ENCODE measurements around the gene THRA. TPM values are rescaled to one million over a fixed set of nuclear protein-coding genes. Genes with fewer than 3 reads are reported as not detected.

Gene THRA
- total RNA-seq, 1 experiment from 2014 or later: 14.5 TPM

GRCh38 chr17:40087049-40087794, 24.5 kb downstream of the THRA start:
- ChIA-PET POLR2A (ENCODE audit: low non-redundant PET) (no interaction called here), CTCF (interaction anchor here (1.2 kb wide), 1 partner anchor 12 kb away, joined by 6 read pairs; no protein-coding TSS in a partner anchor)
- Histone ChIP-seq H3K27ac (ENCODE audit: low read depth, low read length, poor library complexity, severe bottlenecking) (no peak overlapping the region), H3K36me3 (ENCODE audit: insufficient read depth, low read length, poor library complexity, severe bottlenecking) (peaks cover 4% of the 10 kb centered on the region), H3K27me3 (replicated peaks; ENCODE audit: insufficient read depth, low read depth, low read length, poor library complexity) (no peaks in the 10 kb centered on the region), H3K4me1 (ENCODE audit: insufficient read depth, low read length, poor library complexity, severe bottlenecking) (no peaks in the 10 kb centered on the region), H3K4me3 (ENCODE audit: low read depth, low read length, poor library complexity, severe bottlenecking) (no peak overlapping the region), H3K9me3 (ENCODE audit: low read depth, low read length, poor library complexity, severe bottlenecking) (no peaks in the 10 kb centered on the region)
- TF ChIP-seq CTCF (conservative IDR thresholded peaks at IDR 0.05; ENCODE audit: low read depth, low read length) (no peak), EZH2 (IDR thresholded peaks at IDR 0.05; ENCODE audit: borderline replicate concordance, low read depth, low read length, poor library complexity, severe bottlenecking) (no peak)
- no peak for DNase-seq (ENCODE audit: low spot score)
- intact Hi-C loops (cut with micrococcal nuclease; ENCODE audit: unreplicated experiment): loop anchor here (10.0 kb wide), 1 partner anchor 52 kb away; no protein-coding TSS in a partner anchor
- BruUV-seq (replicated peaks): TSS peak; percentile 44

DNA sequence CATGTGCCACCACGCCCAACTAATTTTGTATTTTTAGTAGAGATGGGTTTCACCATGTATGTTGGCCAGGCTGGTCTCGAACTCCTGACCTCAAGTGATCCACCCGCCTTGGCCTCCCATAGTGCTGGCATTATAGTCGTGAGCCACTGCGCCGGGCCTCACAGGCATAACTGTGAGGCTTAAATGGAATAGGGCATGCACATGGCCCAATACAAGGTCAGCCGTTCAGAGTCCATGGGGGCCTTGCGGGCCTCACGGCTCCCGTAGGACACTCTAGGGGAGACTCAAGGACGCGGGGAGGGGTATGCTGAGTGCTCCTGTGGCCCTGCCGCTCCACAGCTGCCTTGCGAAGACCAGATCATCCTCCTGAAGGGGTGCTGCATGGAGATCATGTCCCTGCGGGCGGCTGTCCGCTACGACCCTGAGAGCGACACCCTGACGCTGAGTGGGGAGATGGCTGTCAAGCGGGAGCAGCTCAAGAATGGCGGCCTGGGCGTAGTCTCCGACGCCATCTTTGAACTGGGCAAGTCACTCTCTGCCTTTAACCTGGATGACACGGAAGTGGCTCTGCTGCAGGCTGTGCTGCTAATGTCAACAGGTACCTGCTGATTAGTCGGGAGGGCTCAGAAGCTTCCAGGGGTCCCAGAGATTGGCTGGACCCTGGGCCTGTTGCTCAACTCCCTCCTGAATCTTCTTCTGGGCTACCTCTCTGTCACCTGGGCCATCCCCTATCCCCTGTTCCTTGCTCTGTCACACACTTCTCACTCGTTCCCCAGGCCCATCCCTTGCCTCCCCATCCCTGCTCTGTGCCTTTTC, 25.3 kb downstream of the THRA start:
- Histone ChIP-seq H3K36me3 (ENCODE audit: insufficient read depth, low read length, poor library complexity, severe bottlenecking) (peaks cover 4% of the 10 kb centered on the region), H3K9me3 (ENCODE audit: low read depth, low read length, poor library complexity, severe bottlenecking) (no peaks in the 10 kb centered on the region), H3K4me1 (ENCODE audit: insufficient read depth, low read length, poor library complexity, severe bottlenecking) (no peaks in the 10 kb centered on the region), H3K27me3 (replicated peaks; ENCODE audit: insufficient read depth, low read depth, low read length, poor library complexity) (no peaks in the 10 kb centered on the region), H3K4me3 (ENCODE audit: low read depth, low read length, poor library complexity, severe bottlenecking) (no peak overlapping the region), H3K27ac (ENCODE audit: low read depth, low read length, poor library complexity, severe bottlenecking) (no peak overlapping the region)
- BruUV-seq (replicated peaks): no TSS peak
- no peak for TF ChIP-seq CTCF (conservative IDR thresholded peaks at IDR 0.05; ENCODE audit: low read depth, low read length)
- TF ChIP-seq EZH2 (IDR thresholded peaks at IDR 0.05; ENCODE audit: borderline replicate concordance, low read depth, low read length, poor library complexity, severe bottlenecking): no peak
- ChIA-PET POLR2A (ENCODE audit: low non-redundant PET) (no interaction called here), CTCF (no interaction called here)
- DNase-seq (ENCODE audit: low spot score): no peak
- intact Hi-C loops (cut with micrococcal nuclease; ENCODE audit: unreplicated experiment): loop anchor here (10.0 kb wide), 1 partner anchor 53 kb away; no protein-coding TSS in a partner anchor

GRCh38 chr17:40089077-40089895, 26.5 kb downstream of the THRA start:
- ChIA-PET CTCF (no interaction called here), POLR2A (ENCODE audit: low non-redundant PET) (no interaction called here)

More at GRCh38 chr17:40089077-40089895, 26.5 kb downstream of the THRA start:
- BruUV-seq (replicated peaks): no TSS peak
- DNase-seq (ENCODE audit: low spot score): no peak
- Histone ChIP-seq H3K27ac (ENCODE audit: low read depth, low read length, poor library complexity, severe bottlenecking) (no peak overlapping the region), H3K36me3 (ENCODE audit: insufficient read depth, low read length, poor library complexity, severe bottlenecking) (peaks cover 4% of the 10 kb centered on the region), H3K9me3 (ENCODE audit: low read depth, low read length, poor library complexity, severe bottlenecking) (no peaks in the 10 kb centered on the region), H3K27me3 (replicated peaks; ENCODE audit: insufficient read depth, low read depth, low read length, poor library complexity) (no peaks in the 10 kb centered on the region), H3K4me1 (ENCODE audit: insufficient read depth, low read length, poor library complexity, severe bottlenecking) (no peaks in the 10 kb centered on the region), H3K4me3 (ENCODE audit: low read depth, low read length, poor library complexity, severe bottlenecking) (no peak overlapping the region)
- TF ChIP-seq CTCF (conservative IDR thresholded peaks at IDR 0.05; ENCODE audit: low read depth, low read length): no peak
- TF ChIP-seq EZH2 (IDR thresholded peaks at IDR 0.05; ENCODE audit: borderline replicate concordance, low read depth, low read length, poor library complexity, severe bottlenecking): no peak
- intact Hi-C loops (cut with micrococcal nuclease; ENCODE audit: unreplicated experiment): loop anchor here (10.0 kb wide), 1 partner anchor 54 kb away; no protein-coding TSS in a partner anchor
